Nephron (organoid): ENCODE data around the gene KRT17.
"Not testable (repeated sequence)": the region's sequence is repeated elsewhere in the genome, so short reads cannot be mapped to it uniquely, and the experiment has no call there.

Experiments
- H3K27ac Mint-ChIP-seq, 3 experiments: 2 replicates each; pipeline ENCODE4 v1.8.0; 2020; ENCODE audit warnings: mixed read lengths in 3 of 3, mild to moderate bottlenecking in 2 of 3, moderate library complexity in 1 of 3
- H3K27me3 Mint-ChIP-seq: 2 replicates; pipeline ENCODE4 v1.8.0; 2021; ENCODE audit warnings: low read depth, mild to moderate bottlenecking, moderate library complexity, mixed read lengths
- H3K36me3 Mint-ChIP-seq: 2 replicates; pipeline ENCODE4 v1.8.0; 2020; ENCODE audit warnings: low read depth, mixed read lengths
- H3K4me1 Mint-ChIP-seq: 2 replicates; pipeline ENCODE4 v1.8.0; 2020; ENCODE audit warnings: mixed read lengths
- H3K4me3 Mint-ChIP-seq, 3 experiments: 2 replicates each; pipeline ENCODE4 v1.8.0; 2020; ENCODE audit warnings: mild to moderate bottlenecking in 3 of 3, mixed read lengths in 3 of 3, moderate library complexity in 2 of 3
- H3K9me3 Mint-ChIP-seq: 2 replicates; pipeline ENCODE4 v1.8.0; 2020; ENCODE audit warnings: mixed read lengths
- TF ChIP-seq, protein P1 (sequence below), 3 experiments: fragments of 200-600 bp; sonication (generic); IDR thresholded peaks; one replicate each; pipeline ENCODE4 v1.5.0; 2021; ENCODE audit warnings: antibody characterized with exemption in 3 of 3; ENCODE audit not compliant: unreplicated experiment in 3 of 3

The KRT17 gene

DNA sequence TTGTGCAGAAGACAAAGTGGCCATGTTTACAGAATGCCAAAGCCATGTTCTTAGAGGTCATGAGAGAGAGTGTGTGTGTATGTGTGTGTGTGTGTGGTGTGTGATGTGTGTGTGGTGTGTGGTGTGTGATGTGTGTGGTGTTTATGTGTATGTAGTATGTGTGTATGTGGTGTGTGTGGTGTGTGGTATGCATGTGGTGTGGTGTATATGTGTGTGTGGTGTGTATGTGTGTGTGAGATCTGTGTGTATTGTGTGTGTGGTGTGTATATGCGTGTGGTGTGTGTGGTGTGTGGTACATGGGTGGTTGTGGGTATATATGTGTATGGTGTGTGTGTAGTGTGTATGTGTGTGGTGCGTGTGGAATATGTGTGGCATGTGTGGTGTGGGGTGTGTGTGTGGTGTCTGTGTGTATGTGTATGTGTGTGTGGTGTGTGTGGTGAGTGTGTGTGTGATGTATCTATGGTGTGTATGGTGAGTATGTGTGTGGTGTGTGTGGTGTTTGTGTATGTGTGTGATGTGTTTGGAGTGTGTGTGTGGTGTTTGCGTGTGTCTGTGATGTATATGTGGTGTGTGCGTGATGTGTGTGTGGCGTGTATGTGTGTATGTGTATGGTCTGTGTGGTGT, 8.2 kb upstream of the KRT17 start:
- no peak overlapping the region for H3K27ac Mint-ChIP-seq
- H3K27me3 Mint-ChIP-seq, result peaks cover 3% of the 10 kb centered on the region
- no peaks in the 10 kb centered on the region for H3K36me3 Mint-ChIP-seq
- TF ChIP-seq, protein P1, sequence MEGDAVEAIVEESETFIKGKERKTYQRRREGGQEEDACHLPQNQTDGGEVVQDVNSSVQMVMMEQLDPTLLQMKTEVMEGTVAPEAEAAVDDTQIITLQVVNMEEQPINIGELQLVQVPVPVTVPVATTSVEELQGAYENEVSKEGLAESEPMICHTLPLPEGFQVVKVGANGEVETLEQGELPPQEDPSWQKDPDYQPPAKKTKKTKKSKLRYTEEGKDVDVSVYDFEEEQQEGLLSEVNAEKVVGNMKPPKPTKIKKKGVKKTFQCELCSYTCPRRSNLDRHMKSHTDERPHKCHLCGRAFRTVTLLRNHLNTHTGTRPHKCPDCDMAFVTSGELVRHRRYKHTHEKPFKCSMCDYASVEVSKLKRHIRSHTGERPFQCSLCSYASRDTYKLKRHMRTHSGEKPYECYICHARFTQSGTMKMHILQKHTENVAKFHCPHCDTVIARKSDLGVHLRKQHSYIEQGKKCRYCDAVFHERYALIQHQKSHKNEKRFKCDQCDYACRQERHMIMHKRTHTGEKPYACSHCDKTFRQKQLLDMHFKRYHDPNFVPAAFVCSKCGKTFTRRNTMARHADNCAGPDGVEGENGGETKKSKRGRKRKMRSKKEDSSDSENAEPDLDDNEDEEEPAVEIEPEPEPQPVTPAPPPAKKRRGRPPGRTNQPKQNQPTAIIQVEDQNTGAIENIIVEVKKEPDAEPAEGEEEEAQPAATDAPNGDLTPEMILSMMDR (IDR thresholded peaks at IDR 0.05; ENCODE audit: unreplicated experiment in 3 of 3), result no peak
- H3K9me3 Mint-ChIP-seq, result no peaks in the 10 kb centered on the region
- H3K4me3 Mint-ChIP-seq, result no peak overlapping the region
- peaks cover 12% of the 10 kb centered on the region for H3K4me1 Mint-ChIP-seq

DNA sequence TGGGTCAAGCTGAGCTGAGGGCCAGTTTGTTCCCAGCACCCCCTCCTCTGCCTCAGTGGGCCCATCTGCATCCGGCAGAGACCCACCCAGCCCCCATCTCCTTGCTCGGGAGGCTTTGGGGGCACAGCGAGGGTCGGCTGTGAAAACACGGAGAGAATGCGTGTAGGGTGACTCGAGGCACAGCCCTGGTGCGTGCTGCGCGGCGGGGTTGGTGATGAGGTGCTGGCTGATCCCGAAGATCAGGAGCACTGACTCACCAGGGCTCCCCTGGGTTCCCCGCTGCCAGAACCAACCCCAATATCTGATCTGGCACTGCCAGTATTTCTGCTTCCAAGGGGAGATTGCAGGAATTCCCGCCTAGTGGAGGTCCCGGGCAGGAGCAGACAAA, 7.5 kb upstream of the KRT17 start:
- H3K9me3 Mint-ChIP-seq, result no peaks in the 10 kb centered on the region
- H3K27ac Mint-ChIP-seq, result no peak overlapping the region
- no peak overlapping the region for H3K4me3 Mint-ChIP-seq
- TF ChIP-seq, protein P1 (IDR thresholded peaks at IDR 0.05; ENCODE audit: unreplicated experiment in 3 of 3), result no peak
- H3K27me3 Mint-ChIP-seq, result peaks cover 8% of the 10 kb centered on the region
- peaks cover 16% of the 10 kb centered on the region for H3K4me1 Mint-ChIP-seq
- H3K36me3 Mint-ChIP-seq, result no peaks in the 10 kb centered on the region

DNA sequence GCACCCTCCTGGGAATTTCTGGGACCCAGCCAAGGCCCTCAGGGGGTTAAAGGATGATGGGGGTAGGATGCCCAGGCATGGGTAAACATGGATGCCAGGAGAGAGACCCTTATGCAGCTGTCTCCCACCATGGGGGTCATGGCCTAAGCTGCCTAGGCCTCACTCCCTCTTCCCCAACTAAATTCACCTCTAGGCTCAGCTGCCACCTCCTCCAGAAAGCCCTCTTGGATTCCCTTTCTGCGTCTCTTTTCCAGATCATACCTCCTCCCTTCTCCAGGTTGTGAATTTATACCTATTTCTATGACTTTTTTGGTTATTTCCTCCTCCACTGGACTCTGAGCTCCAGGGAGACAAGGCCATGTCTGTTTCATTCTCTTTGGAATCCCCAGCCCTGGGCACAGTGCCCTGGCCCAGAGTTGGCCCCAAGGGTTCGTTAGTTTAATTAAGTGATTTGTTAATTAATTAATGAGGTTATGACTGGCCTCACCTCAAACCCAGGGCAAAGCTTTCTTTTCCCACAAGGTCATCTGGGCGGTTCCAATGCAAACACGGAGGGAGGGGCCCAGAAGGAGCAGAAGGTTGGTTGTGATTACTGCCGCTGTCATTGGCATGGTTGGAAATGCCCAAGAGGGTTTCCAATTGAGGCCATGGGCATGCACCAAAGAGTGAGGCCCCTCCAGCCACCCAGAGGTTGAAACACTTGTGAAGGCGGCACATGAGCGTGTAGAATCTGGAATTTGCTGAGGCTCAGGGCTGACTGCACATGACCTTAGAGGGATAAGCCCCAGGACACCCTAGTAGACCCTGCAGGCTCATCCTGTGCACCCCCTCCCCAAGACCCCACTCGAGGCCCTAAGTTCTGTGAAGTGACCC, 6.9 kb upstream of the KRT17 start:
- H3K27me3 Mint-ChIP-seq, result peaks cover 8% of the 10 kb centered on the region
- TF ChIP-seq, protein P1 (IDR thresholded peaks at IDR 0.05; ENCODE audit: unreplicated experiment in 3 of 3), result no peak
- no peaks in the 10 kb centered on the region for H3K36me3 Mint-ChIP-seq
- H3K4me3 Mint-ChIP-seq, result no peak overlapping the region
- peaks cover 18% of the 10 kb centered on the region for H3K4me1 Mint-ChIP-seq
- no peak overlapping the region for H3K27ac Mint-ChIP-seq
- no peaks in the 10 kb centered on the region for H3K9me3 Mint-ChIP-seq

DNA sequence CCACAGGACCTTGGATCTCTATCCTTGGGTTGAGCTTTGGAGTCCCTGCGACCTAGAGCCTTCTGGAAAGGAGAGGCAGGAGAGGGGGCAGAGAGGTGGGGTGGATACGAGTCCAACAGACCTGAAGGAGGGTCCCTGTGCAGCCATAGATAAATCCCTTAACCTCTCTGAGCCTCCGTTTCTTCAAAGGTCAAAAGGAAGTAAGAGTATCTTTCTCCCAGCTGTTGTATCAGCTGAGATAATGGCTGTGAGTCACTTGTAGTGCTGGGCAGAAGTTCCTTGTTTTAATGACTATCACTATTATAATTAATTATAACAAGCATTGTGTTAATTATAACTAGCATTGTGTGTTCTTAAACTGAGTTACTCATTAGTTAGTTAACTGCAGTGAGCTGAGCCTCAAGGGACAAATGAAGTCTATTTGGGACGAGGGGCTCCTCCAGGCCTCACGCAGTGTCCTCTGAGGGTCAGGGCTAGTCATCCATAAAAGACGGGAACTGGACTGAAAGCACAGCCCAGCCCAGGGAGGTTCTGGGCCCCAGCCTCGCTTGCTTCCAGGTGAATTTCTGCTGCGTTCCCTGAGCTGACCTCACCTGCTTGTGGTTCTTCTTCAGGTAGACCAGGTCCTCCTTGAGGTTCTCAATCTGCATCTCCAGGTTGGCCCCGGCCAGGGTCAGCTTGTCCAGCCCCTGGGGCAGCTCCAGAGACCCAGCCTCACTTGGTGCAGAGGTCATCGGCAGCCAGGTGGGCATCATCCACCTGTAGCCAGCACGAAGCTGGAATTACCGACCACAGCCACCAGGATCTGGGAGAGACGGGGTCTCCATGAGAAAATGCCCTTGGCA, 5.7 kb upstream of the KRT17 start:
- TF ChIP-seq, protein P1 (IDR thresholded peaks at IDR 0.05; ENCODE audit: unreplicated experiment in 3 of 3), result no peak
- H3K36me3 Mint-ChIP-seq, result no peaks in the 10 kb centered on the region
- no peaks in the 10 kb centered on the region for H3K9me3 Mint-ChIP-seq
- peaks cover 8% of the 10 kb centered on the region for H3K27me3 Mint-ChIP-seq
- H3K4me3 Mint-ChIP-seq, result no peak overlapping the region
- H3K4me1 Mint-ChIP-seq, result peaks cover 14% of the 10 kb centered on the region
- H3K27ac Mint-ChIP-seq, result no peak overlapping the region

DNA sequence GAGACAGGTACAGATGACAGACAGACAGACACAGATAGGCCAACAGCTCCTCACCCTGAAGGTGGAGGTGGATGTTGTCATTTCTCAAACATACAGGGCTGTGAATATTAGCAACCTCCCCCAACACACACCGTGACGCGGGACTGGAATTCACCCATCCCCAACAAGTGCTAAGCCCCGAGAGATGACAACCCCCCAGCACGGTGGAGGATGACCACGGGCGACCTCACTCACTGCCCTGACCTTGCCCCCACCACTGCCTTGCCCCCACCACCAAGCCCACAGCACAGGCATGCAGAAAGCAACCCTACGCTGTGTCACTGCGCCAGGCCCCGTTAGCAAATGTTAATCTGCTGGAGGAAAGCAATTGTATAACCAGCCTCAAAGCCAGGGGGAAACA, 4.9 kb upstream of the KRT17 start:
- no peak overlapping the region for H3K4me3 Mint-ChIP-seq
- H3K27ac Mint-ChIP-seq, result peak overlapping the region in 1 of 3 experiments; percentile 37
- TF ChIP-seq, protein P1 (IDR thresholded peaks at IDR 0.05; ENCODE audit: unreplicated experiment in 3 of 3), result no peak
- H3K36me3 Mint-ChIP-seq, result no peaks in the 10 kb centered on the region
- H3K9me3 Mint-ChIP-seq, result no peaks in the 10 kb centered on the region
- peaks cover 13% of the 10 kb centered on the region for H3K27me3 Mint-ChIP-seq
- peaks cover 11% of the 10 kb centered on the region for H3K4me1 Mint-ChIP-seq

DNA sequence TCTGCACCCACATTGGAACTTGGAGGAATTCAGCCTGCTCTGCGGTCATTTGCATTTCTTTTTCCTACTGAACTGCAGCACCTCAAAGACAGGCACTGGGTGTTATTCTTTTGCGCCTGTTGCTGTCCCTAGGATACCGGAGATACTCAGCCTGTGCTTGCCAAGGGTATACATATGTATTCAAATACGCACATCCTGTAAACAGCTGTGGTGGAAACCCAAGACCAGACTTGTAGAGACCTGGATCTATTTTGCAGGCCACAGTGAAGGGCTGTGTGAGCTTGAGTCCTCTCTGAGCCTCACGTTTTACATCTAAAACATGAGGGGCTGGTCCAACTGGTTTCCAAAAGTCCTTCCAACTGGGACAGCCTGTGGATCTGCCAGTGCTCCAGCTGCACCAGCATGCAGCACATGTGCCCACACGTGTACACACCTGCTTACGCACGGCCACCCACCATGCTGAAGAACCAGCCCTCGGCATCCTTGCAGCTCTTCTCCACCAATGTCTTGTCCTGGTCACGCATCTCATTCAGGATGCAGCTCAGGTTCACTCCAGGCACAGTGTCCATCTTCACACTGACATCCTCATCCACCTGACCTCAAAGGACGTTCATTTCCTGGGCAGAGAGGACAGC, 4.4 kb upstream of the KRT17 start:
- H3K27me3 Mint-ChIP-seq, result peaks cover 13% of the 10 kb centered on the region

DNA sequence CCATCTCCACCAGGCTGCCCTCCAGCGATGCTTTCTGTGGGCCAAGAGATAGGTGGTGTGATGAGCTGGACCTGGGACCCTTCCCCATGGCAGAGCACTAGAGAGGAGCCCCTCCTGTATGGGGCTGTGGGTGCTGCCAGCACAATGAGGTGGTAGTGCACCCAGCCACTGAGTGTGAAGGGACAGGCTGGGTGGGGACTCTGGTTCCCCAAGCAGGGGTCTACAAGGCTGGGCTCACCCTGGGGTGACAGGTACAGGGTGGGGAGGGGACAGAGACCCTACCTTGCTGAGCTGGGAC, 3.6 kb upstream of the KRT17 start:
- Mint-ChIP-seq H3K27ac (peak overlapping the region in 1 of 3 experiments; percentile 64), H3K27me3 (peaks cover 13% of the 10 kb centered on the region), H3K4me1 (peaks cover 11% of the 10 kb centered on the region)
- H3K4me3 Mint-ChIP-seq, H3K36me3 Mint-ChIP-seq, H3K9me3 Mint-ChIP-seq: not testable (repeated sequence)

More for the DNA sequence above, 4.4 kb upstream of the KRT17 start:
- H3K36me3 Mint-ChIP-seq, H3K27ac Mint-ChIP-seq, H3K4me3 Mint-ChIP-seq, H3K9me3 Mint-ChIP-seq: not testable (repeated sequence)
- peaks cover 11% of the 10 kb centered on the region for H3K4me1 Mint-ChIP-seq
